GM23248 (cell line): Measurements from ENCODE around the gene SLC35F3.

Source experiments
- EZH2 ChIP-seq: fragments of 200-600 bp; sonication (generic); IDR thresholded peaks from 2 replicates; pipeline ENCODE4 v1.6.1; 2018; ENCODE audit warnings: antibody characterized with exemption, mild to moderate bottlenecking; ENCODE audit not compliant: insufficient read depth, poor library complexity, severe bottlenecking
- EZH2phosphoT487 ChIP-seq: fragments of 200-600 bp; sonication (generic); IDR thresholded peaks from 2 replicates; pipeline ENCODE4 v1.6.1; 2018; ENCODE audit warnings: antibody characterized with exemption, moderate library complexity, mild to moderate bottlenecking, low read depth; ENCODE audit not compliant: insufficient read depth

- TF ChIP-seq EZH2 (no peak), EZH2phosphoT487 (no peak)
These were observed 327.4 kb downstream of the SLC35F3 start for GRCh38 chr1:234231893-234232276.
